ENCODE measurements around the gene PILRA.
"Not testable (repeated sequence)": the region's sequence is repeated elsewhere in the genome, so short reads cannot be mapped to it uniquely, and the experiment has no call there.

PILRA gene

DNA sequence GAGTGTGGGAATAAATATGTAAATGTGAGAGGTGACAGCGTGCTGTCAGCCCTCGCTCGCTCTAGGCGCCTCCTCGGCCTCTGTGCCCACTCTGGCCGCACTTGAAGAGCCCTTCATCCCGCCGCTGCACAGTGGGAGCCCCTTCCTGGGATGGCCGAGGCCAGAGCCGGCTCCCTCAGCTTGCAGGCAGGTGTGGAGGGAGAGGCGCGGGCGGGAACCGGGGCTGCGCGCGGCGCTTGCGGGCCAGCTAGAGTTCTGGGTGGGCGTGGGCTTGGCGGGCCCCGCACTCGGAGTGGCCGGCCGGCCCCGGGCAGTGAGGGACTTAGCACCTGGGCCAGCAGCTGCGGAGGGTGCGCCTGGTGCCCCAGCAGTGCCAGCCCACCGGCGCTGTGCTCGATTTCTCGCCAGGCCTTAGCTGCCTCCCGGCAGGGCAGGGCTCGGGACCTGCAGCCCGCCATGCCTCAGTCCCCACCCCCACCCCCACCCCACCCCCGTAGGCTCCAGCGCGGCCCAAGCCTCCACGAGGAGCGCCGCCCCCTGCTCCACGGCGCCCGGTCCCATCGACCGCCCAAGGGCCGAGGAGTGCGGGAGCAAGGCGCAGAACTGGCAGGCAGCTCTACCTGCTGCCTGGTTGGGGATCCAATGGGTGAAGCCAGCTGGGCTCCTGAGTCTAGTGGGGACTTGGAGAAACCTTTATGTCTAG lies 8.4 kb downstream of the PILRA start:
- not testable (repeated sequence) for DNase-seq

DNA sequence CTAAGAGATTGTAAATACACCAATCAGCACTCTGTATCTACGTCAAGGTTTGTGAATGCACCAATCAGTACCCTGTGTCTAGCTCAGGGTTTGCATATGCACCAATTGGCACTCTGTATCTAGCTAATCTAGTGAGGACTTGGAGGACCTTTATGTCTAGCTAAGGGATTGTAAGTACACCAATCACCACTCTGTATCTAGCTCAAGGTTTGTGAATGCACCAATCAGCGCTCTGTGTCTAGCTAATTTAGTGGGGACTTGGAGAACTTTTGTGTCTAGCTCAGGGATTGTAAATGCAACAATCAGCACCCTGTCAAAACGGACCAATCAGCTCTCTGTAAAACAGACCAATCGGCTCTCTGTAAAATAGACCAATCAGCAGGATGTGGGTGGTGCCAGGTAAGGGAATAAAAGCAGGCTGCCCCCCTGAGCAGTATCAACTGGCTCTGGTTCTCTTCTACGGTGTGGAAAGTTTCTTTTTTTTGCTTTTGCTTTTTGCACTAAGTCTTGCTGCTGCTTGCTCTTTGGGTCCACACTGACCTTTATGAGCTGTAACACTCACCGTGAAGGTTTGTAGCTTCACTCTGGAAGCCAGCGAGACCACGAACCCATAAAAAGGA lies 9.1 kb downstream of the PILRA start:
- DNase-seq = not testable (repeated sequence)

DNA sequence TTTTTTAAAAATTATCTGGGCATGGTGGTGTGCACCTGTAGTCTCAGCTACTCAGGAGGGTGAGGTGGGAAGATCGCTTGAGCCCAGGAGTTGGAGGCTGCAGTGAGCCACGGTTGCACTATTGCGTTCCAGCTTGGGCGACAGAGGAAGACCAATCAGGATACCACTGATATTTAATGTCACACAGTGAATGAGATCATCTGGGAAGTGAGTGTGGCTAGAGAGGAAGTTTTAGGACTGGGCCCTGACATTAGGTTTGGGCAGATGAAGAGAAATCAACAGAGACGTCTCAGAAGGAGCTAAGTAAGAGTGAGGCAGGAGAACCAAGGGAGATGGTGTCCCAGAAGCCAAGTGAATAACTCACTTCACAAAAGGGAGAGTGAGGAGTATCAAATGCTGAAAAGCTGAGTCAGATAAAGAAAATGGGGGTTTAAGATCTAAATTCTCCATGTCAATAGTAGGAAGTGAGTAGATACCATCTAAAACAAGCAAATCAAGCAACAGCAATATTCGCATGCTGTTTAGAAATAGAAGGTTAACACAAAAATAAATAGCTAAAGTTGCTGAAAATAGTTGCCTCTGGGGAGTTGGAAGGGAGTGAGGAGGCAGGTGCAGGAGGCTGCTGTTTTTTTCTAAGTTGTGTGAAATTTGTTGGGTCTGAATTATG lies 11.5 kb downstream of the PILRA start:
- DNase-seq = no peak

- no peak for DNase-seq
These were observed 13.7 kb downstream of the PILRA start for GRCh38 chr7:100386940-100387339.

DNA sequence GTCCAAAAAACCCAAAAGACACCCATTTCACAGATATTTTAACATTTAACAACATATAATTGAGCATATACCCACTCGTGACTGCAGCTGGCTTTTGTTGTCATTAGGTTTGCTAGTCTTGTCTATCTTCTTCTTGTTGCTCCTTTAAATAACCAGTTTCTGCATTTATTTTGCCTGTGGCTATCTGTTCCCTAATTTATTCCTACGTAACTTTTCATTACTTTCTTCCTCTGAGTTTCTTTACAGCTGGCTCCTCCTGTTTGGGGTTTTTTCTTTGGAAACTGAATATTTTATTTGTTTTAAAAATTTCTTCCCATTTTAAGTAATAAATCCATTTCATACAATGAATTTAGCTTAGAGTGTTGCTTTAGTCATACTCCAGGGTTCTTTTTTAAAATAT lies 14.4 kb downstream of the PILRA start:
- no peak for DNase-seq

DNA sequence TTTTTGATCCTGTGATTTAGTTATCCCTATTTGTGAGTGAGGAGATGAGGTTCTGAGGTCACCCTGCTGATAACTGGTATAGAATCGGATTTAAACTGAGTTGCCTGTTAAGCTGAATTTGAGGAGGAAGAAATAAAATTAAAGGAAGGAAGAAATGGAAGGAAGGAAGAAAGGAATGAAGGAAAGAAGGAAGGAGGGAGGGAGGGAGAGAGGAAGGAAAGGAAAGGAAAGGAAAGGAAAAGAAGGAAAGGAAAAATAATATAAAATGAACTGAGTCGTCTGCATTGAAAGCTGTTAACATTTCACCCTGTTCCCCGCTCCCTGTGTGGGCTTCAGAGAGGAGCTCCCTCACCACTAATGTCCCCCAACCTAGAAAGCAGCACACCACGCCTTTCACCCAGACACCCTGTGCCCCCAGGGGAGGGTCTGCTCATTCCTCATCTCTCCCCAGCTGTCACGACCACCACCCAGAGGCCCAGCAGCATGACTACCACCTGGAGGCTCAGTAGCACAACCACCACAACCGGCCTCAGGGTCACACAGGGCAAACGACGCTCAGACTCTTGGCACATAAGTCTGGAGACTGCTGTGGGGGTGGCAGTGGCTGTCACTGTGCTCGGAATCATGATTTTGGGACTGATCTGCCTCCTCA lies 16.3 kb downstream of the PILRA start:
- DNase-seq = no peak

- DNase-seq = no peak
These were observed 17.2 kb downstream of the PILRA start for GRCh38 chr7:100390286-100391009.

DNA sequence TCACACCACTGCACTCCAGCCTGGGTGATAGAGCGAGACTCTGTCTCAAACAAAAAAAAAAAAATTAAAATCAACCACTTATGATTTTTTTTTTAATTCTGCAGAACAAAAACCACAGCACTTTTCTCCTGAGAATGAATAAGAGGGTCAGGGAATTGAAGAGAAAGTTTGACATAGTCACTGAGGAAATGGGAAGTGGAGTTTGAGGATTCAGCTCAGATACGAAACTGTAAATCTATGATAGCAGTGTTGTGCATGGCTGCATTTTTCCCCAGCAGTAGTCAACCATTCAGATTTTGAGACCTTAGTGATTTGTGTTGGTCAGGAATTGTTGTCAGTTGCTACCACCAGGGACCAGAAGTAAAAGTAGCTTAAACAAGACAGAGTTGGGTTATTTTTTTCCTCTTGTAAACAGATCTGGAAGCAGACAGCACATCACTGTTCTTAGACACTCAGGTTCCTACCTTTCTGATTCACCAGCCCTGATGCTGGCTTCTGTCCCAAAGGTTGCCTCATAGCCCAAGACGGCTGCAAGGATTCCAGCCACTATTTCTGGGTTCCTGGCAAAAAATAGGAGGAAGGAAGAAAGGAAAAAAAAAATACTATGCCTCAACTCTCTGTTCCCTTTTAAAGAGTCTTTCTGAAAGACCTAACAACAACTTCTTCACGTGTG lies 20.1 kb downstream of the PILRA start:
- DNase-seq = no peak

DNA sequence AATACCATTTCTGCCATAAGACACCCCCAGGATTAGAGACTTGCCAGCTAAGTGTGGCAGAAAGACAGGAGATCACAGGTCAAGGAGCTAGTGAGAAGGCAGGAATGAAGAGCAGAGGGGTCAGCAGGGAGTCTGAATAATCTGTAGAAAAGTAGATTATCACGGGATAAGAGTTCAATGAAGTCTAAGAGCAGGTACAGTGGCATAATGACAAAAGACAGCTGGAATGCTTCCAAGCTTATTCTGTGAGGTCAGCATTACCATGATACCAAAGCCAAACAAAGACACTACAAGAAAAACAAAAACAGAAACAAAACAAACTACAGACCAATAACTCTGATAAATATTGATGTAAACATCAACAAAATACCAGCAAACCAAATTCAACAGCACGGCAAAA lies 20.8 kb downstream of the PILRA start:
- DNase-seq = no peak

DNA sequence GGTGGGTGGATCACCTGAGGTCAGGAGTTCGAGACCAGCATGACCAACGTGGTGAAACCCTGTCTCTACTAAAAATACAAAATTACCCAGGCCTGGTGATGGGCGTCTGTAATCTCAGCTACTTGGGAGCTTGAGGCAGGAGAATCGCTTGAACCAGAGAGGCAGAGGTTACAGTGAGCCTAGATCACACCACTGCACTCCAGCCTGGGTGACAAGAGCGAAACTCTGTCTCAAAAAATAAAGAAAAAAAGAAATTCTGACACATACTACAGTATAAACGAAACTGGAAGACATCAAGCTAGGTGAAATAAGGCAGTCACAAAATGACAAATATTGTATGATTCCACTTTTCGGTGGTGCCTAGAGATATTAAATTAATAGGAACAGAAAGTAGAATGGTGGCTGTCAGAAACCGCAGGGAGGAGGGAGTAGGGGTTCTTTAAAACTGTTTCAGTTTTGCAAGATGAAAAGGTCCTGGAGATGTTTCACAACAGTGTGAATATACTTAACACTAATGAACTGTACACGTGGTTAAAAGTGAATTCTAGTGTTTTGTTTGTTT lies 23.2 kb downstream of the PILRA start:
- DNase-seq = no peak

DNA sequence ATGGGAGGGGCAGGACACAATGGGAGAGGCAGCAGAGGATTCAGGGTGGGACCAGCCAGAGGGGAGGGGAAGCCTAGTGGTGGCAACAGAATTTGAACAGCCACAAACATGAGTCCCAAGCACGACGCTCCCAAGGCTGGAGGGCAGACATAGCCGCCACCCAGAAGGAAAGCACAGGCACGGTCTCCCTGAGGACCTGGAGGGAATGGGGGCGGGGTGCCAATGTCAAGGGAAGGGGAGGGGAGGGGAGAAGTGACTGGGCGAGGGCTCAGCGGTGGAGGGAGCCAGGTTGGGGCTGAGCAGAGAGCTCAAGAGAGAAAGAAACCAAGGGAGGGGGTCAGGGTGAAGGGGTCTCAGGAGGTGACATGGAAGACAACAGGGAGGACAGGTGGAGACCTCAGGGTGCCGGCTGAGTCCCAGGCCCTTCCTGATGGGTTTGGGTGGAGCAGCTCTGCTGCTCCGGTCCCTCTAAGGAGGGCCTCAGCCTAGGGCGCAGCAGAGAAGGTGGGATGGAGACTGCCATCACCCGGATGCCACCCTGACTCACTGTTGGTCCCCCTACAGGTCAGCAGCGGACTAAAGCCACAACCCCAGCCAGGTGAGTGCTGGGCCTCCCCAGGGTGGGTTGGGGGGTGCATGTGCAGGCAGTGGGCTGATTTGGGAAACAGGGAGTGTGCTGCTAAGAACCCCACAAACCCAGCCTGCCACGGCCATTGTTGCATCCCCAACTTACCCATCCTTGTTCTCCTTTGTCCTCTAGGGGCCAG lies 24.2 kb downstream of the PILRA start:
- no peak for DNase-seq

DNA sequence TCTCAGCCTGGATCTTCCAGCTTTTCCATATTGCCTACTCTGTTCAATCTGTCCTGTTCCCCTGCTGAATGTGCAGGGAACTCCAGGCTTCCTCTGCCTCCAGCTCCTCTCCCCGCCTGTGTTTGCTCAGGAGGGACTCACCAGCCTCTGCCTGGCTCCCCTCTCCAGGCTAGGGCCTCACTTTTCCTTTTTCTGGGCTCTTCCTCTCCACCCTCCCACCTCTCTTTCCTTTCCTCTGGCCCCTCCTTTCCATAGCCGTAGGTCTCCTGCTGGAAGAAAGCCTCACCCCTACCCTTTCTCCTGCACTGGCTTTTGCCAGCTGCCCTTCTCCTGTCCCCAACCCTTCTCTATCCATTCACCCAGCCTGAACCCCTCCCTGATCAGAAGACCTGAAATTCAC lies 25.0 kb downstream of the PILRA start:
- no peak for DNase-seq

DNA sequence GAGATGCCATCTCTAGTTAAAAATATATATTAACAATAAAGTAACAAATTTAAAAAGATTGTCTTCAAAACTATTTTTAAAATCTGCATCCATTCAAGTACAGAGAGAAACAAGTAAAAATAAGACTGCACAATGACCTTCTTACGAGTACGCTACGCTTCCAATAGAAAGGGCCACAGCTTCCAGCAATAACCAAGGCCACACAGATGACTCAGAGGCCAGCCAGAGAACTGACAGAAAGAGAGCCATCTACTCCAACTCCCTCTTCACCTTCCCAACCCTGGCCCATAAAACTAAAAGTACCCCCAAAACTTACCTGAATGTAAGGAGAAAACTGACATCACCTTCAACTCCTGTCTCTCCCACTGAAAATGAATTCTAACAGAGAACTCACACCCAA lies 26.8 kb downstream of the PILRA start:
- DNase-seq = no peak

DNA sequence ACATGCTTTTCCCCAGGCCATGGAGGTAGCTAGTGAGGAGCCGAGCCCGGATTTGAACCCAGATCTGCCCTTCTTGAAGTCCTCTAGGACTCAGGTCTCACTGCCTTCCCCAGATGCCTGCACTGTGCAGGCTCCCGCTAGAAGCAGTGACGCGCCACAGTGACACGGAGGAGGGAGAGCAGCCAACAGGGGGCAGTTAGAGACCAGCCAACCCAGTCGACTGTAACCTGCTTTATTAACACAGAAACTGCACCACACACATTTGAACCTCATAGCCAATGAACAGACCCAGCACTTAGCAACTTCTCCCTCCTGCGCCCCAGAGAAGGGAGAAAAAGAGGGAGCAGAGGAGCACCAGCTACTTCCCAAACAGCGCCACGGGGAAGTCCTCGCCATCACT lies 27.4 kb downstream of the PILRA start:
- DNase-seq = no peak

DNA sequence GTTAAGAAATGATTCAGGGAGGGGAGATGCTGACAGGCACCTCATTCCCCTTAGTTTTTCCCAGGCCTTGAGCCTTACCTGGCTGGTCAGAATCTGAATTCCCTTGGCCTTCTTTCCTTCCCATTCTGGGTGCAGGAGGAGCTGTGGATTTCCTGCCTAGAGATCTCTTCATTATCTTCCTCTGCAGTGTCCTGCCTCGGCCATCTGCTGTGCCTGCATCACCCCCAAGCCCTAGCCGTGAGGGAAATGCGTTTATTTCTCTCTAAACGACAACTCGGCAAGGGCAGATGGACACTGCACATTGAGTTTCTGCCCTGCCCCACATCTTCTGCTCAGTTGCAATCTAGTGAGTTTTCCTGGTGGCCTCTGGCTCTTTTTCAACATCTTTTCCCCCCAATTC lies 28.5 kb downstream of the PILRA start:
- DNase-seq = no peak

GRCh38 chr7:100402241-100402640 lies 29.0 kb downstream of the PILRA start:
- no peak for DNase-seq

- no peak for DNase-seq
These were observed 33.5 kb downstream of the PILRA start for GRCh38 chr7:100406767-100407166.

DNA sequence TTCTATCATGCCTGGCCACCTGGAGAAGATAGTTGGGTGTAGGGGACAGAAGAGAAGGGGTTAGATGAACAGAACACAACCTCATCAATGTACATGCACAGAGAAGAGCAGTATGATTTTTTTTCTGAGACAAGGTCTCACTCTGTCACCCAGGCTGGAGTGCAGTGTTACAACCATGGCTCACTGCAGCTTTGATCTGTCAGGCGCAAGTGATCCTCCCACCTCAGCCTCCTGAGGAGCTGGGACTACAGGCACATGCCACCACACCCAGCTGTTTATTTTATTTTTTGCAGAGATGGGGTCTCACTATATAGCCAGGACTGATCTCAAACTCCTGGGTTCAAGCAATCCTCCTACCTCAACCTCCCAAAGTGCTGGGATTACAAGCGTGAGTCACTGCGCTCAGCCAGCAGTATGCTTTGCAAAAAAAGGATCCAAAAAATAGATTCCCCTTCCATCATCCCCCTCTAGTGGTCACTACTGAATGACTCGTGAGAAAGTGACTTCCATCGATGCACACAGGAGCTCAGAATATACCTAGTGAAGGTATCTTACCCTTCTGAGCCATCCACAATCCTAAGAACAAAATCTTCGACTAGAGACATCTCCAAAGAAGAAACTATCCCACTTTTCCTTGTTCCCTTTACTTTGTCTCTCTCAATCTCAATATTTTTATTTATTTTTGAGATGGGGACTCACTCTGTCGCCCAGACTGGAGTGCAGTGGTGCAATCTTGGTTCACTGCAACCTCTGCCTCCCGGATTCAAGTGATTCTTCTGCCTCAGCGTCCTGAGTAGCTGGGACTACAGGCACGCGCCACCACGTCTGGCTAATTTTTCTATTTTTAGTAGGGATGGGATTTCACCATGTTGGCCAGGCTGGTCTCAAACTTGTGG lies 34.2 kb downstream of the PILRA start:
- DNase-seq = no peak

GRCh38 chr7:100411101-100411500 lies 37.8 kb downstream of the PILRA start:
- DNase-seq = no peak

- no peak for DNase-seq
These were observed 40.1 kb downstream of the PILRA start for GRCh38 chr7:100413346-100413745.

Data from activated effector memory CD4-positive, alpha-beta T cell treated with Interleukin-2 at 50 U/mL for 16 hours (primary cell).